Omental fat pad (tissue), 4 donors: Measurements from ENCODE around the gene METTL23. TPM values are rescaled to one million over a fixed set of nuclear protein-coding genes. Genes with fewer than 3 reads are reported as not detected.

Experiments used
- ATAC-seq: fragments of 150-250 bp; one replicate; pipeline ENCODE4 v1.9.1; 2016; ENCODE audit warnings: mild to moderate bottlenecking, moderate library complexity; ENCODE audit not compliant: low FRiP score
- DNase-seq: peaks from one replicate; pipeline ENCODE4 v3.0.0-alpha.2; 2019; ENCODE audit warnings: low spot score
- small RNA-seq: library from RNA; depleted of rRNA; stranded (forward); fragments of <200 nt; gene quantifications from one replicate; pipeline ENCODE3, GENCODE V24; 2016
- total RNA-seq, 4 donors: library from RNA; depleted of rRNA; stranded (reverse); fragments of >200 nt; gene quantifications; one replicate each; pipeline ENCODE4 v1.1.0, GENCODE V29; 2016
- TF ChIP-seq, protein P1 (sequence below), 3 donors: fragments of 450-650 bp; IDR thresholded peaks; one replicate each; pipeline ENCODE4 v1.5.1; 2016 to 2017; ENCODE audit warnings: antibody characterized with exemption in 3 of 3, mild to moderate bottlenecking in 3 of 3, moderate library complexity in 2 of 3

Gene METTL23
- total RNA-seq, 4 donors from 2014 or later = 13.6 to 30.2 (median 26.9) TPM

DNA sequence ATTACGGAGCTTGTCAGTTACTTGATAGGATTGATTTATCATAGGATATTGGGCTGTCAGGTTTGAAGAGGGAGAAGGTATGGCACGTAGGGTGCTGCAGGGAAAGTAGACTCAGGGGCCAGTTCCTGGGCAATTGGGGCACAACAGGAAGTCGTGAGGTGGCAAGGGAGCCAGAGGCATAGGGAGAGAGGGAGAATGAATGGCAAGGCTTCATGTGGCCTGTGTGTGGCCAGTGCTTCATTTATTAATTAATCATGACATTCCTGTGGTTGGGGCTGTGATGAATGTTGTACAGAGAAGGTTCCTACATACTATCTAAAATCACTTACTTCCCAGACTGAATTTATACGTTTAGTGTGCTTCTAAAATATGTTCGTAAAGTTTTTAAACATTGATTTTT lies 30.6 kb downstream of the METTL23 start:
- no peak for ATAC-seq

DNA sequence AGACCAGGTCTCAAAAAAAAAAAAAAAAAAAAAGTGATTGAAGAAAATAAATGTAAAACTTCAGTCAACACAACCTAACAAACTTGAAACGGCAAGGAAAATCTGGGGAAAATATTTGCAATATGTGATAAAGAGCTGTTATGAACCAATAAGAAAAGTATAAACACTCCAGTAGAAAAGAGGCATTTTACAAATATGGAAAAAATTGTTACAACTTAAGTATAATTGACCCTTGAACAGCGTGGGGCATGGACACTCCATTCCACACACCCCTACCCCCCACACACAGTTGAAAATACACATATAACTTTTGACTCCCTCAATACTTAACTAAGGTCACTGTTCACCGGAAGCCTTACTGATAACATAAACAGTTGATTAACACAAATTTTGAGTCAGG lies 31.9 kb downstream of the METTL23 start:
- DNase-seq = no peak
- TF ChIP-seq, protein P1, sequence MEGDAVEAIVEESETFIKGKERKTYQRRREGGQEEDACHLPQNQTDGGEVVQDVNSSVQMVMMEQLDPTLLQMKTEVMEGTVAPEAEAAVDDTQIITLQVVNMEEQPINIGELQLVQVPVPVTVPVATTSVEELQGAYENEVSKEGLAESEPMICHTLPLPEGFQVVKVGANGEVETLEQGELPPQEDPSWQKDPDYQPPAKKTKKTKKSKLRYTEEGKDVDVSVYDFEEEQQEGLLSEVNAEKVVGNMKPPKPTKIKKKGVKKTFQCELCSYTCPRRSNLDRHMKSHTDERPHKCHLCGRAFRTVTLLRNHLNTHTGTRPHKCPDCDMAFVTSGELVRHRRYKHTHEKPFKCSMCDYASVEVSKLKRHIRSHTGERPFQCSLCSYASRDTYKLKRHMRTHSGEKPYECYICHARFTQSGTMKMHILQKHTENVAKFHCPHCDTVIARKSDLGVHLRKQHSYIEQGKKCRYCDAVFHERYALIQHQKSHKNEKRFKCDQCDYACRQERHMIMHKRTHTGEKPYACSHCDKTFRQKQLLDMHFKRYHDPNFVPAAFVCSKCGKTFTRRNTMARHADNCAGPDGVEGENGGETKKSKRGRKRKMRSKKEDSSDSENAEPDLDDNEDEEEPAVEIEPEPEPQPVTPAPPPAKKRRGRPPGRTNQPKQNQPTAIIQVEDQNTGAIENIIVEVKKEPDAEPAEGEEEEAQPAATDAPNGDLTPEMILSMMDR (IDR thresholded peaks at IDR 0.05) = no peak
- ATAC-seq = no peak

More for the DNA sequence above, 30.6 kb downstream of the METTL23 start:
- TF ChIP-seq, protein P1 (IDR thresholded peaks at IDR 0.05) = no peak
- no peak for DNase-seq

DNA sequence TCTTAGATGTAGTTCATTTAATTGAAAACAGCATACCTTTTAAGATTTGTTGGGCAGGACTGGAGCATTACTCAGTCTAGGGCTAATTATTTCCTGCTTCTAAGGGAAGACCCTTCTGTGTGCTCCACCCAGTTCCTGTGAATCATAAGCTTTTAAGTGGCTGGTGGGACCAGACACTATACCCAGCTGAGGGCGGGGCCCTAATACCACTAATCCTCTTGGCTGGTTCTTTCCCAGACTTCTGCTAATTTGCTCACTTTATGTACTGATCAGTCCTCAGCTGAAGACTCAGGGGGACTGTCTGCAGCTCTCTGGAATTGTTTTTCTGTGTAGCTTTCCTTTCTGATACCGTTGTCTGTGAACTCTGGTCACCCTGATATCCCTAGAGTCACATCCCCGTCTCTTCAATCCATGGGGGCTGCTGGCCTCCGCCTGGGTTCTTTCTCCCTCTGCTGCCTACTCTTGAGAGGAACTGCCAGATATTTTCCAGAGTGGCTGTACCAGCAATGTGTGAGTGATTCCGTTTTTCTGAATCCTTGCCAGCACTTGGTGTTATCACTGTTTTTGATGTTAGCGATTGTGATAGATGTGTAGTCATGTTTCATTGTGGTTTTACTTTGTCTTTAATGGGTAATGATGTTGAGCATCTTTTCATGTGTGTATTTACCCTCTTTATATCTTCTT lies 46.3 kb downstream of the METTL23 start:
- ATAC-seq (peak; percentile 91), DNase-seq (no peak)
- TF ChIP-seq, protein P1 (IDR thresholded peaks at IDR 0.05) = no peak

DNA sequence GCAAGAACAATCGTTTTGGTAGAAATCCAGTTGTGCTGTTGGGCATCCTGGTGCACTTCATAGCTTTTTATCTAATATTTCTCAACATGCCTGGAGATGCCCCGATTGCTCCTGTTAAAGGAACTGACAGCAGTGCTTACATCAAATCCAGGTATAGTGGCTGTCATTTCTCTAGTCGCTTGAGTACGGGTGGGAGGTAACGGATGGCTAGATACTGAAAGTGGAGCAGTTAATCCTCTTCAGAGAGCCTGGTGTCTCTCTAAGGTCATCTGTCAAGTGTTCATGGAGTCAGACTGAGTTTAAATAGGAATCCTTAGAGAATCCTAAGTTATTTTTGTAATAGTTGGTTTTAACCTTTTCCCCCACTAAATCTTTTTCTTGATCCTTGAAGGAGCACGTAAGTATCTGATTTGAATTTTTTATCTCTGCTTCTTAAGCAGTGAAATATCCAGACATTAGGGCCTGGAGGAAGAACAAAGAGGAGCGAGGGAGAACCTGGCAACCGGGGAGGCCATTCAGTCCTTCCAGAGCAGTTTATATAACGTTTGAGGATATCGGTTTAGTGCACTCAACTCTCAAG lies 48.5 kb downstream of the METTL23 start:
- ATAC-seq (no peak), DNase-seq (no peak)
- TF ChIP-seq, protein P1 (IDR thresholded peaks at IDR 0.05) = no peak

DNA sequence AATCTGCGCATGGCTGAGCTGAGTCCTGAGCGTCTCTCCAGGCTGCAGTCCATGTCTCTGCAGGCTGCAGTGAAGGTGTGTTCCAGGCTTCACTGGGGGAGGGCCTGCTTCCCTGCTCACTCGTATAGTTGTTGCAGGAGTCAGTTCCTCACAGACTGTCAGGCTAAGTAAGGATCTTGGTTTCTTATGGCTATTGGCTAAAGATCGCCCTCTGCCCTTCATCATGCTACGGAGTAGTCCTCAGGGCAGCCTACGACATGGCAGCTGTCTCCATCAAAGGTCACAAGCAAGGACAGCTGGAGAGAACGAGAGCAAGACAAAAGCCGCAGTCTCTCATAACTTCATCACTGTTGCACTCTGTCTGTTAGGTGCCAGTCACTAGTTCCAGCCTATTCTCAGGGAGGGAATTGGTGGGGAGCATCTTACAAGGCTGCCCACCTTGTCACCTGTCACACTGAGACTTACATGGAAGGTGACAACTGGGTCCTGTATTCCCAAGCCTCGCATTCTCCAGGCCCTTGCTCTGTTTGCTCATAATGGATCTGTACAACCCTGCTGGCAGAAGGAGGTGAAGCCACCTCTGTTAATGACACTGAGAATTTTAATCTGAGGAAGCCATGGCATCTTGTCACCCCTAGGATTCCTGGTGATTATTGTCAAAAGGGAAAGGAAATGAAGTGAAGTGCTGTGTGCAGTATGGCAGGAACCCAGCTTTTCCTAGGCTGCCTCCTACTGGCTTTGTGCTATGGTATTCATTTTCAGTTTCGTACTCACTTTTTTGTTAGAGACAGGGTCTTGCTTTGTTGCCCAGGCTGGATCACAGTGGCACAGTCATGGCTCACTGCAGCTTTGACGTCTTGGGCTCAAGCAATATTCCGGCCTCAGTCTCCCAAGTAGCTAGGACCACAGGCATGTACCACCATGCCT lies 54.7 kb downstream of the METTL23 start:
- TF ChIP-seq, protein P1 (IDR thresholded peaks at IDR 0.05) = no peak
- ATAC-seq = no peak
- DNase-seq = no peak

DNA sequence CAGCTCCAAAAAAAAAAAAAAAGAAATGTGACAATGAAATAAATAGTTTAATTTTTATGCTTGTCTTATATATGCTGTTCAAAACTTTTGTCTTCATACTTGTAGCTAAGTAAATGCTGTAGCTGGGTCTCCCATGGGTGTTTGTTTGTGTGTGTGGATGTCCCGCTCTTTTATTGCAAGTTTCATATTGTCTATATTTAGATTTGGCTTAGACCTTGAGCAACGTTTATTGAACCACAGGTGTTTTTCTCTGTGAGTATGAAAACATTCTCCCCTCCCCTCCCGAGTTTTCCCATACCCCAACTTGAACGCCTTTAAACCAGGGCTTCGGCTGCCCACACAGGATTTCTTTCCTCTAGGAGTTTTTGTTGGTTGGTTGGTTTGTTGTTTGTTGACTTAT lies 56.5 kb downstream of the METTL23 start:
- TF ChIP-seq, protein P1 (IDR thresholded peaks at IDR 0.05) = no peak
- ATAC-seq = no peak
- no peak for DNase-seq

Small RNA genes lying within 50 kb of the gene (small RNA-seq; reads per million reads assigned to genes)
- gene AC005837.3 = not detected
- gene RF02271 = not detected
- not detected for gene RNU6-97P
- gene RNY4P36 = not detected

Other genes starting within 250 kb of the METTL23 start
- 10 to 100 TPM; 29.9 to 77.9 (median 56.7) TPM for gene RHBDF2, start 225.4 kb upstream of the METTL23 start, total RNA-seq
- 10 to 100 TPM; 18.9 to 46.2 (median 35.2) TPM for gene CYGB, start 189.1 kb upstream of the METTL23 start, total RNA-seq
- 10 to 100 TPM in 1 of 4 donors, 1 to 10 TPM in 3; 2.3 to 20.0 (median 3.5) TPM for gene PRCD, start 186.8 kb upstream of the METTL23 start, total RNA-seq
- 10 to 100 TPM in 2 of 4 donors, 1 to 10 TPM in 2; 4.2 to 12.1 (median 9.7) TPM for gene ST6GALNAC2, start 141.0 kb upstream of the METTL23 start, total RNA-seq
- gene ST6GALNAC1, start 83.1 kb upstream of the METTL23 start, total RNA-seq = 1 to 10 TPM in 3 of 4 donors, under 1 TPM in 1; 0.46 to 4.6 (median 1.9) TPM
- 100 to 1,000 TPM; 150 to 231 (median 194) TPM for gene MXRA7, start 15.9 kb upstream of the METTL23 start, total RNA-seq
- gene JMJD6, start 233 bp upstream of the METTL23 start, total RNA-seq = 10 to 100 TPM; 17.7 to 40.4 (median 30.4) TPM
- 100 to 1,000 TPM; 208 to 463 (median 244) TPM for gene SRSF2, start 10.5 kb downstream of the METTL23 start, total RNA-seq
- 10 to 100 TPM; 17.9 to 38.9 (median 26.3) TPM for gene MFSD11, start 11.3 kb downstream of the METTL23 start, total RNA-seq
- gene MGAT5B, start 141.6 kb downstream of the METTL23 start, total RNA-seq = under 1 TPM in 2 of 4 donors, not detected in 2; 0.12 to 0.63 TPM